Mucosa of gallbladder (tissue), 1 donor: ENCODE data around the gene QKI. TPM values are rescaled to one million over a fixed set of nuclear protein-coding genes. Genes with fewer than 3 reads are reported as not detected.
"Not testable (repeated sequence)": the region's sequence is repeated elsewhere in the genome, so short reads cannot be mapped to it uniquely, and the experiment has no call there.

Source experiments
- DNase-seq: peaks from one replicate; pipeline ENCODE4 v3.0.0-alpha.2; 2020; ENCODE audit warnings: low spot score
- total RNA-seq: library from RNA; stranded (reverse); gene quantifications from one replicate; pipeline ENCODE4 v1.2.1, GENCODE V29; 2021
- donor health status: DM: no; HTN: no; CAD: no.

QKI gene
- total RNA-seq, 1 donor from 2014 or later, result 80.0 TPM

- DNase-seq, result no peak
Observed at GRCh38 chr6:163577404-163577803, 162.9 kb downstream of the QKI start.

GRCh38 chr6:163579111-163579879, 164.8 kb downstream of the QKI start:
- DNase-seq, result no peak

- DNase-seq, result no peak
Observed at GRCh38 chr6:163579880-163580295, 165.4 kb downstream of the QKI start.

GRCh38 chr6:163580311-163581030, 166.0 kb downstream of the QKI start:
- DNase-seq, result no peak

- no peak for DNase-seq
Observed at GRCh38 chr6:163583558-163583957, 169.0 kb downstream of the QKI start.

GRCh38 chr6:163585932-163586437, 171.5 kb downstream of the QKI start:
- no peak for DNase-seq

GRCh38 chr6:163586888-163587287, 172.4 kb downstream of the QKI start:
- no peak for DNase-seq

GRCh38 chr6:163588220-163588919, 173.9 kb downstream of the QKI start:
- no peak for DNase-seq

- DNase-seq, result no peak
Observed at GRCh38 chr6:163589387-163589786, 174.9 kb downstream of the QKI start.

- not testable (repeated sequence) for DNase-seq
Observed at GRCh38 chr6:163590132-163590531, 175.6 kb downstream of the QKI start.

GRCh38 chr6:163592872-163593271, 178.4 kb downstream of the QKI start:
- DNase-seq, result no peak

GRCh38 chr6:163596174-163596573, 181.7 kb downstream of the QKI start:
- no peak for DNase-seq

GRCh38 chr6:163599136-163599535, 184.6 kb downstream of the QKI start:
- no peak for DNase-seq

GRCh38 chr6:163599684-163600083, 185.2 kb downstream of the QKI start:
- no peak for DNase-seq

GRCh38 chr6:163600331-163600730, 185.8 kb downstream of the QKI start:
- DNase-seq, result no peak

GRCh38 chr6:163600781-163601180, 186.3 kb downstream of the QKI start:
- DNase-seq, result no peak

- DNase-seq, result no peak
Observed at GRCh38 chr6:163602851-163603250, 188.3 kb downstream of the QKI start.

GRCh38 chr6:163603395-163603794, 188.9 kb downstream of the QKI start:
- no peak for DNase-seq

GRCh38 chr6:163605385-163606097, 191.0 kb downstream of the QKI start:
- no peak for DNase-seq

GRCh38 chr6:163607792-163608191, 193.3 kb downstream of the QKI start:
- no peak for DNase-seq

- DNase-seq, result no peak
Observed at GRCh38 chr6:163608204-163608644, 193.7 kb downstream of the QKI start.

GRCh38 chr6:163612200-163612599, 197.7 kb downstream of the QKI start:
- DNase-seq, result no peak
